Neural cell (in vitro differentiated cells): ENCODE measurements around the gene ABHD12. TPM values are rescaled to one million over a fixed set of nuclear protein-coding genes. Genes with fewer than 3 reads are reported as not detected.
A peak's percentile ranks its signal among the peaks of the same experiment; 100 is the strongest.

Experiments
- H2AFZ ChIP-seq: fragments of 200-600, 300-800 bp; sonication (generic), shearing (Covaris generic); 2 replicates; pipeline ENCODE4 v1.6.0; 2014; ENCODE audit warnings: low read depth, mild to moderate bottlenecking, antibody characterized with exemption, low read length, moderate library complexity
- H3F3A ChIP-seq: fragments of 200-600 bp; shearing (Covaris generic); 2 replicates; pipeline ENCODE4 v1.6.1; 2016; ENCODE audit warnings: mild to moderate bottlenecking, moderate library complexity, mixed read lengths, antibody characterized with exemption, low read length; ENCODE audit not compliant: insufficient read depth, poor library complexity, severe bottlenecking
- H3K27ac ChIP-seq: fragments of 200-600, 300-800 bp; sonication (generic), shearing (Covaris generic); 2 replicates; pipeline ENCODE4 v1.5.1; 2014; ENCODE audit warnings: mild to moderate bottlenecking, low read length, moderate library complexity
- H3K27me3 ChIP-seq: fragments of 300-800, 200-600 bp; sonication (generic), shearing (Covaris generic); 2 replicates; pipeline ENCODE4 v1.6.0; 2014; ENCODE audit warnings: mild to moderate bottlenecking, low read depth, low read length, moderate library complexity; ENCODE audit not compliant: insufficient read depth
- H3K36me3 ChIP-seq: fragments of 300-800, 200-600 bp; sonication (generic), shearing (Covaris generic); 2 replicates; pipeline ENCODE4 v1.5.1; 2014; ENCODE audit warnings: mild to moderate bottlenecking, antibody characterized with exemption, low read length, moderate library complexity; ENCODE audit not compliant: insufficient read depth
- H3K4me2 ChIP-seq: fragments of 300-800, 200-600 bp; sonication (generic), shearing (Covaris generic); 2 replicates; pipeline ENCODE4 v1.6.0; 2014; ENCODE audit warnings: mild to moderate bottlenecking, low read length
- H3K4me3 ChIP-seq: fragments of 300-800, 200-600 bp; sonication (generic), shearing (Covaris generic); 2 replicates; pipeline ENCODE4 v1.5.1; 2014; ENCODE audit warnings: mild to moderate bottlenecking, low read length, moderate library complexity
- H3K79me2 ChIP-seq: fragments of 200-600 bp; shearing (Covaris generic); replicated peaks from 2 replicates; pipeline ENCODE4 v1.6.0; 2014; ENCODE audit warnings: mild to moderate bottlenecking, low read length, moderate library complexity; ENCODE audit not compliant: insufficient read depth
- H3K9ac ChIP-seq: fragments of 300-800, 200-600 bp; sonication (generic), shearing (Covaris generic); 2 replicates; pipeline ENCODE4 v1.6.1; 2016; ENCODE audit warnings: mild to moderate bottlenecking, low read length, mixed read lengths
- H3K9me2 ChIP-seq: fragments of 200-600 bp; shearing (Covaris generic); 2 replicates; pipeline ENCODE4 v1.6.1; 2016; ENCODE audit warnings: mild to moderate bottlenecking, low read length, mixed read lengths; ENCODE audit not compliant: insufficient read depth
- H3K9me3 ChIP-seq: fragments of 200-600, 300-800 bp; sonication (generic), shearing (Covaris generic); 2 replicates; pipeline ENCODE4 v1.6.1; 2016; ENCODE audit warnings: mild to moderate bottlenecking, mixed run types, low read length, moderate library complexity, mixed read lengths
- H4K20me1 ChIP-seq: fragments of 200-600 bp; shearing (Covaris generic); 2 replicates; pipeline ENCODE4 v1.6.1; 2016; ENCODE audit warnings: mild to moderate bottlenecking, mixed run types; ENCODE audit not compliant: insufficient read depth
- CTCF ChIP-seq: fragments of 450-650 bp; IDR thresholded peaks from 2 replicates; pipeline ENCODE4 v1.5.1; 2014; ENCODE audit warnings: antibody characterized with exemption, mild to moderate bottlenecking, moderate library complexity; ENCODE audit not compliant: poor library complexity, severe bottlenecking
- EP300 ChIP-seq: fragments of 450-650 bp; conservative IDR thresholded peaks from 2 replicates; pipeline ENCODE4 v1.6.1; 2014; ENCODE audit warnings: antibody characterized with exemption, mild to moderate bottlenecking, moderate library complexity; ENCODE audit not compliant: poor library complexity, severe bottlenecking
- EZH2 ChIP-seq: fragments of 200-600, 300-800 bp; shearing (Covaris generic), sonication (generic); IDR thresholded peaks from 2 replicates; pipeline ENCODE4 v1.6.1; 2014; ENCODE audit warnings: antibody characterized with exemption, low read length, borderline replicate concordance, mild to moderate bottlenecking; ENCODE audit not compliant: insufficient read depth, poor library complexity, severe bottlenecking
- MXI1 ChIP-seq: fragments of 450-650 bp; conservative IDR thresholded peaks from 2 replicates; pipeline ENCODE4 v1.6.1; 2014; ENCODE audit warnings: antibody characterized with exemption, mild to moderate bottlenecking; ENCODE audit not compliant: poor library complexity, severe bottlenecking
- POLR2AphosphoS5 ChIP-seq: IDR thresholded peaks from 2 replicates; pipeline ENCODE4 v1.6.1; 2012
- RAD21 ChIP-seq: fragments of 450-650 bp; conservative IDR thresholded peaks from 2 replicates; pipeline ENCODE4 v1.6.1; 2014; ENCODE audit warnings: antibody characterized with exemption, mild to moderate bottlenecking, moderate library complexity
- REST ChIP-seq: IDR thresholded peaks from 2 replicates; pipeline ENCODE4 v1.6.1; 2012; ENCODE audit warnings: borderline replicate concordance
- SMC3 ChIP-seq: fragments of 450-650 bp; conservative IDR thresholded peaks from 2 replicates; pipeline ENCODE4 v1.6.1; 2014; ENCODE audit warnings: antibody characterized with exemption, mild to moderate bottlenecking, moderate library complexity; ENCODE audit not compliant: poor library complexity
- TAF1 ChIP-seq: IDR thresholded peaks from 2 replicates; pipeline ENCODE4 v1.6.1; 2012; ENCODE audit warnings: low read depth
- polyA plus RNA-seq: library from polyadenylated mRNA; depleted of rRNA; stranded (reverse); fragments of >200 nt; gene quantifications from 2 replicates; pipeline ENCODE4 v1.2.3, GENCODE V29; 2014

ABHD12 gene
- polyA plus RNA-seq, 1 donor from 2014 or later = 32.3 TPM

DNA sequence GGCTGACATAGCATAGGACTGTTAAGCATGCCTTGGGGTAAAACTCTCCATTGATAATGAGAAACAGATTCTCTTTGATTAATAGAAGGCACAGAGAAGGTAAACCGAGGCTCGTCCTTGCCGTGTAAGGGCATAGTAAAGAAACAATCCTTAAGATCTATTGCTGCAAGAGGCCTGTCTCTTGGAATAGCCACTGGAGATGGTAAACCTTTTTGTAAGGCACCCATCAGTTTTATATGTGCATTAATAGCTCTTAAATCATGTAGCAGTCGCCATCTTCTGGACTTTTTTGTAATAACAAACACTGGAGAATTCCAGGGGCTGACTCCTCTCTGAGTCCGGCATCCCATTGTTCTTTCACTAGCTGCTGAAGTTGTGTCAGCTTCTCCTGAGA, 8.4 kb upstream of the ABHD12 start:
- no peaks in the 10 kb centered on the region for H3F3A ChIP-seq
- no peak for TF ChIP-seq EZH2
- no peak for TF ChIP-seq REST
- peak; percentile 81 for TF ChIP-seq RAD21
- TF ChIP-seq TAF1 = no peak
- peak; percentile 82 for TF ChIP-seq CTCF
- peak; percentile 89 for TF ChIP-seq SMC3
- TF ChIP-seq EP300 = no peak
- TF ChIP-seq MXI1 = no peak
- TF ChIP-seq POLR2AphosphoS5 = no peak
- no peaks in the 10 kb centered on the region for H3K79me2 ChIP-seq
- H2AFZ ChIP-seq = no peak overlapping the region
- peaks cover 9% of the 10 kb centered on the region for H3K9me3 ChIP-seq
- no peaks in the 10 kb centered on the region for H3K27me3 ChIP-seq
- no peaks in the 10 kb centered on the region for H3K9me2 ChIP-seq
- no peaks in the 10 kb centered on the region for H4K20me1 ChIP-seq
- H3K4me2 ChIP-seq = no peak overlapping the region
- no peak overlapping the region for H3K4me3 ChIP-seq
- no peak overlapping the region for H3K27ac ChIP-seq
- no peak overlapping the region for H3K9ac ChIP-seq
- H3K36me3 ChIP-seq = no peaks in the 10 kb centered on the region

DNA sequence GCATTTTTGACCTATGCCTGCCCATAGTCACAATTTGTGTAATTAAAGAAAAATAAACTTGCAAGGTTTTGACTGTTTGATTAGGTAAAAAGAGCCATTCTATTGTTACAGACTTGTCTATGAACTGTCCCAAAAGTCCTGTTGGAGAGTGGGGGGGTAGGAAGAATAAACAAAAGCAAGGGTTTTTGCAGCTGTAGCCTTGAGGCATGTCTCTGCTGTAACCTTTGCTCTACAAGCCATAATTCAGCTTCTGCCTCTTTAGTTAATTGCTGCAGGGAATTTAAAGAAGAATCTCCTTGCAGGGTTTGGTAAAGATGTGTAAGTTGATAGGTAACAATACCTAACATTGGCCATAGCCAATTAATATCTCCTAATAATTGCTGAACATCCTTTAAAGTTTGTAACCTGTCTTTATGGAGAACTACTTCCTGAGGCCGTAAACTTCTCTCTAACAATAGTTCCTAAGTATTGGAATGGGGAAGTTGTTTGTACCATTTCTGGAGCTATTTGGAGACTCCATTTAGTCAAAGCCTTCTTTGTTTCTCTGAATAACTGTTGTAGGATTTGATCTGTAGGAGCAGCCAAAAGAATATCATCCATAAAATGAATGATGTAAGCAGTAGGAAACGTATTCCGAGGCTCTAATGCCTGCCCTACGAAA, 7.9 kb upstream of the ABHD12 start:
- no peaks in the 10 kb centered on the region for H3K27me3 ChIP-seq
- no peaks in the 10 kb centered on the region for H3K36me3 ChIP-seq
- no peak overlapping the region for H3K4me3 ChIP-seq
- no peak overlapping the region for H3K27ac ChIP-seq
- H2AFZ ChIP-seq = no peak overlapping the region
- H3K9me2 ChIP-seq = no peaks in the 10 kb centered on the region
- H3K79me2 ChIP-seq = no peaks in the 10 kb centered on the region
- no peaks in the 10 kb centered on the region for H4K20me1 ChIP-seq
- no peak for TF ChIP-seq REST
- TF ChIP-seq CTCF = no peak
- TF ChIP-seq EP300 = no peak
- no peak for TF ChIP-seq RAD21
- no peak for TF ChIP-seq TAF1
- TF ChIP-seq EZH2 = no peak
- no peak for TF ChIP-seq MXI1
- no peak for TF ChIP-seq SMC3
- no peak for TF ChIP-seq POLR2AphosphoS5
- no peak overlapping the region for H3K4me2 ChIP-seq
- H3K9me3 ChIP-seq = peaks cover 6% of the 10 kb centered on the region
- H3K9ac ChIP-seq = no peak overlapping the region
- H3F3A ChIP-seq = no peaks in the 10 kb centered on the region
